ENCODE results near the gene RMND5A. TPM values are rescaled to one million over a fixed set of nuclear protein-coding genes. Genes with fewer than 3 reads are reported as not detected.

The RMND5A gene
- total RNA-seq, 2 donors from 2014 or later: 45.4 to 49.3 TPM

- Mint-ChIP-seq H3K9me3 (peaks cover 29% of the 10 kb centered on the region), H3K27ac (no peak overlapping the region), H3K36me3 (ENCODE audit: low read depth) (no peaks in the 10 kb centered on the region), H3K27me3 (ENCODE audit: insufficient read depth) (peaks cover 68% of the 10 kb centered on the region), H3K4me1 (peaks cover 7% of the 10 kb centered on the region), H3K4me3 (no peak overlapping the region)
- no peak overlapping the region for H3K9ac ChIP-seq (ENCODE audit: extremely low read depth, low read length, poor library complexity, severe bottlenecking)
- H3K27ac ChIP-seq (ENCODE audit: low read depth, low read length): no peak overlapping the region
- no peak for TF ChIP-seq CTCF (conservative IDR thresholded peaks at IDR 0.05)
- no peak for DNase-seq
- no peaks in the 10 kb centered on the region for H3K36me3 ChIP-seq (ENCODE audit: control insufficient read depth, insufficient read depth, low read length)
- no peaks in the 10 kb centered on the region for H3K4me1 ChIP-seq (ENCODE audit: control insufficient read depth, insufficient read depth, low read length)
- H3K9me3 ChIP-seq (ENCODE audit: control insufficient read depth, low read length): peaks cover 24% of the 10 kb centered on the region
- no peak overlapping the region for H3K4me3 ChIP-seq (ENCODE audit: low read length)
- H3K27me3 ChIP-seq (ENCODE audit: control insufficient read depth, insufficient read depth, low read length, poor library complexity, severe bottlenecking): peaks cover 57% of the 10 kb centered on the region
- 95 to 100% methylated on average over 1 to 2 of the region's 2 CpGs for WGBS, 2 experiments (ENCODE audit: insufficient coverage in 1 of 2, insufficient read length in 1 of 2)
Measured at GRCh38 chr2:86794861-86795260, 74.8 kb downstream of the RMND5A start.

- DNase-seq: no peak
- Mint-ChIP-seq H3K36me3 (ENCODE audit: low read depth) (no peaks in the 10 kb centered on the region), H3K27me3 (ENCODE audit: insufficient read depth) (peaks cover 22% of the 10 kb centered on the region), H3K27ac (no peak overlapping the region), H3K4me3 (no peak overlapping the region), H3K9me3 (peaks cover 16% of the 10 kb centered on the region), H3K4me1 (no peaks in the 10 kb centered on the region)
- Histone ChIP-seq H3K4me1 (ENCODE audit: control insufficient read depth, insufficient read depth, low read length) (no peaks in the 10 kb centered on the region), H3K4me3 (ENCODE audit: low read length) (no peak overlapping the region), H3K9me3 (ENCODE audit: control insufficient read depth, low read length) (peaks cover 20% of the 10 kb centered on the region), H3K27me3 (ENCODE audit: control insufficient read depth, insufficient read depth, low read length, poor library complexity, severe bottlenecking) (peaks cover 12% of the 10 kb centered on the region), H3K9ac (ENCODE audit: extremely low read depth, low read length, poor library complexity, severe bottlenecking) (no peak overlapping the region), H3K36me3 (ENCODE audit: control insufficient read depth, insufficient read depth, low read length) (no peaks in the 10 kb centered on the region), H3K27ac (ENCODE audit: low read depth, low read length) (no peak overlapping the region)
- WGBS, 2 experiments (ENCODE audit: insufficient coverage in 1 of 2, insufficient read length in 1 of 2): 93 to 100% methylated on average over 1 to 2 of the region's 2 CpGs
- TF ChIP-seq CTCF (conservative IDR thresholded peaks at IDR 0.05): no peak
Measured at GRCh38 chr2:86800856-86801567, 80.9 kb downstream of the RMND5A start.

GRCh38 chr2:86806059-86806857, 86.2 kb downstream of the RMND5A start:
- H3K27me3 Mint-ChIP-seq (ENCODE audit: insufficient read depth): peaks cover 37% of the 10 kb centered on the region
- Histone ChIP-seq H3K4me3 (ENCODE audit: low read length) (no peak overlapping the region), H3K27ac (ENCODE audit: low read depth, low read length) (no peak overlapping the region), H3K36me3 (ENCODE audit: control insufficient read depth, insufficient read depth, low read length) (no peaks in the 10 kb centered on the region), H3K27me3 (ENCODE audit: control insufficient read depth, insufficient read depth, low read length, poor library complexity, severe bottlenecking) (peaks cover 28% of the 10 kb centered on the region), H3K9ac (ENCODE audit: extremely low read depth, low read length, poor library complexity, severe bottlenecking) (no peak overlapping the region), H3K4me1 (ENCODE audit: control insufficient read depth, insufficient read depth, low read length) (no peaks in the 10 kb centered on the region), H3K9me3 (ENCODE audit: control insufficient read depth, low read length) (no peaks in the 10 kb centered on the region)
- TF ChIP-seq CTCF (conservative IDR thresholded peaks at IDR 0.05): no peak
- H3K27ac Mint-ChIP-seq: no peak overlapping the region
- DNase-seq: no peak
- H3K4me3 Mint-ChIP-seq: no peak overlapping the region
- no peaks in the 10 kb centered on the region for H3K36me3 Mint-ChIP-seq (ENCODE audit: low read depth)
- 89 to 92% methylated on average over 13 to 21 of the region's 21 CpGs for WGBS, 2 experiments (ENCODE audit: insufficient coverage in 1 of 2, insufficient read length in 1 of 2)
- peaks cover 4% of the 10 kb centered on the region for H3K4me1 Mint-ChIP-seq
- no peaks in the 10 kb centered on the region for H3K9me3 Mint-ChIP-seq
